SH-SY5Y (cell line): ENCODE data around the gene PTCH2.

Source experiments
- GATA2 ChIP-seq: IDR thresholded peaks from 2 replicates; pipeline ENCODE4 v1.6.1; 2011; ENCODE audit warnings: mild to moderate bottlenecking, low read depth, low read length
- GATA3 ChIP-seq: IDR thresholded peaks from 2 replicates; pipeline ENCODE4 v1.6.1; 2011; ENCODE audit warnings: low read depth, mild to moderate bottlenecking, low read length, moderate library complexity

GRCh38 chr1:44817307-44817706 is 25.7 kb downstream of the PTCH2 start:
- TF ChIP-seq GATA2 (no peak), GATA3 (no peak)
